GM21515 (cell line): ENCODE results near the gene NLGN4Y.

ENCODE experiments used
- ATAC-seq: cut with Tn5 transposase; IDR thresholded peaks from one replicate; pipeline ENCODE4 v1.9.1; 2021; ENCODE audit not compliant: unreplicated experiment

The NLGN4Y gene

DNA sequence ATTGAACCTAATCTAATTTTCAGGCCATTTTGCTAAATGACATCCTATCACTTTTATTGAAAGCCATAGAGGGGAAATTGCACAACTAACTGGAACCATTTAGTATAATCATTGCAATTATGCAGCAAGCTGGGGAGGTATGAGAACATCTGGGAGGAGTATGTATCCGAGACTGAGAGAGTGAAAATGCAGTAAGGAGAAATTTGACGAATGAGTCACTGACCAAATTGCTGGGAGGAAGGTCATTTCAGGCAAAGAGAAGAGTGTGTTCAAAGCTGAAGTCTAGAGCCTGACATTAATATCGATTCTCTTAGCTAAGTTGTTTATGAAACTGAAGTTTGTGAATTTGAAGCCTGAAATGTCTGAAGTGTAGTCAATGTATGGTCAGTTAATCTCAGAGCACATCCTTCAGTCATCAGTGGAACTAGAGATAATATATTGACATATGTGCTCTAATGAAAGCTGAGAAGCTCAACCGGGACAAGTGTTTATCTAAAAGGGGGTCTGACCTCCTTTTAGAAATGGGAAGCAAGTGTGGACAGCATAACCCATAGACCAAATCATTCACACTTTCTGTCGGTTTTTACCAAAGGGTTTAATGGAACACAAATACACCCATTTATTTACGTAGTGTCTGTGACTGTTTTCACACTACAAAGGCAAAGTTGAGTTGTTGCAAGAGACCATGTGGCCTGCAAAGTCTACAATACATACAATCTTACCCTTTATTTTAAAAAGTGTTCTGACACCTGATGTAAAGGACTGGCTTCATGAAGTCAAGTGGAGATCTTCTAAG lies 120.0 kb downstream of the NLGN4Y start:
- no peak for ATAC-seq

DNA sequence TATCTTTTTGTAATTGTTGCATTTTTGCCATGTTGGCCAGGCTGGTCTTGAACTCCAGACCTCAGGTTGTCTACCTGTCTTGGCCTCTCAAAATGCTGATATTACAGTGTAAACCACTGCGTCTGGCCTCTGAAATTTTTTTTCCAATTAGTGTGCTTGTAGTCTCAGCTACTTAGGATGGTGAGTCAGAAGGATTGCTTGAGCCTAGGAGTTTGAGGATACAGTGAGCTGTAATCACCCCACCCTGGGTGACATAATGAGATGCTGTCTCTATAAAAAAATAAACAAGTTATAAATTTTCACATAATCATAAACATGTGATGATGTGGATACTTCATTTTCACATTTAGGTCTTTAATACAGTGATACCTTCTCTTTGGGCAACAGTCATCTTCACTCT lies 154.9 kb downstream of the NLGN4Y start:
- no peak for ATAC-seq

DNA sequence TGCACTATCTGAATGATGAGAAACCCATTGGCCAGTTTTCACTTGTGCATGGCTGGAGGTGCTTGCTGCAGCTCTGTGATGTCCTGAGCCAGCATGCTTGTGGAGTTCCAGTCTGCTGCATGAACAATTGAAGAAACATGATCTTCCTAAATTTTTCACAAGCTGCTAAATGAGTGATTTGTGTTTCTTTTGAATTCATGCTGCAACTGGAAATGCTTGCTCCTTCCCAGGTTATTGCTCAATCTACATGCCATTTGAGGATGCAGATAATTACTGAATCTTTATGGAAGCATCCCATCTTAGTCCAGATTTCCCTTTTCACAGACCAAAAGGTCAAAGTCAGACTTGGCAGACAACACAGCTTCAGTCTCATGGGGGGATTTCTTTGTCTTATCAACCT lies 170.2 kb downstream of the NLGN4Y start:
- ATAC-seq = no peak

DNA sequence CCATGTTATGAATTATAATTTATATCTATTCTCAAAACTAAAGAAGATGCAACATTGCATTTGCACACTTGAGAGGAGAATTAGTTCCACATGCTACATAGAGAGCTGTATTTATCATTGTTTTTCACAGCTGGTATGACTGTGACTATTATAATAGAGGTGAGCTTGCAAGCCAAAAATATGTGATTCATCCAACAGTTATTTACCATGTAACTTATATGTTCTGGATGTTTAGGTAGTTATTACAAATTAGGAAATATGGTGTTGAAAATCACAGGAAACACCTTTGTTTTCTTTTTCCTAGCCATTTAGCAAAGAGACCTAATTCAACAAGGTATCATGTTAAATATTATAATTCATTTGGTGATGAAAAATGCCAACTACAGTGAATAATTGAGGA lies 183.8 kb downstream of the NLGN4Y start:
- ATAC-seq = no peak

DNA sequence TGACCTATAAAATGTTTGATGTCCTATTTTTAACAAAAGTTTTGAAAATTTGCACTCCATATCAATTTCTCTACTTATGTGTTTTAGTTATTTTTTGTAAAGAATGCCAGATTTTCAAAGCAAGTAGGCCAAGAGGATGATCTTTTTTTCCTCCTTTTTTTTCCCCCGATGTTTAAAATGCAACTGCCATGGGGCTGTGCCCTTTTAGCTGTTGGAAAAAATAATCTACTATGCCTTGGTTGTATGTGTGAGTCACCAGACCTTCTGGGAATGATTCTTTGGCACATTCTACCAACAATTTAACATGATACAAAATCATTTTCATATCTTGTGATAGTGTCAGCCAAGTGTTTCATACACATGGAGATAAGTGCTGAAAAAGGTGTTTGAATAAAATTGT lies 217.3 kb downstream of the NLGN4Y start:
- no peak for ATAC-seq

DNA sequence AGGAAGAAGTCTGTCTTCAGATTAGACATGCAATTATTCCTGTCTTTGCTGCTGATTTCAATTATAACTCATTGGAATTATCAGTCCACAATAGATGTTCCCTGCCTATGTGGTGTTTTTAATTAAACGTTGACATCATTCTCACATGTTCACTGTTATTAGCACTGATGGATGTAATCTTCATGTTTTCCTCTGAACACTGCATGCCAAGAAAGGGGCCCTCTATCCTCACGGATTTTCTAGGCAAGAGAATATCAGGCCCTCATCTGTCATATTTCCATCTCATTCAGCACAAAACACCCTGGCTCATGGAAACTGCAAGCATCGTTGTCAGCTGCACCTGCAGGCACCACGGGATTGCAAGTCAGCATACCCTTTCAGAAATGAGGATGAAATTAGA lies 224.0 kb downstream of the NLGN4Y start:
- ATAC-seq = no peak

DNA sequence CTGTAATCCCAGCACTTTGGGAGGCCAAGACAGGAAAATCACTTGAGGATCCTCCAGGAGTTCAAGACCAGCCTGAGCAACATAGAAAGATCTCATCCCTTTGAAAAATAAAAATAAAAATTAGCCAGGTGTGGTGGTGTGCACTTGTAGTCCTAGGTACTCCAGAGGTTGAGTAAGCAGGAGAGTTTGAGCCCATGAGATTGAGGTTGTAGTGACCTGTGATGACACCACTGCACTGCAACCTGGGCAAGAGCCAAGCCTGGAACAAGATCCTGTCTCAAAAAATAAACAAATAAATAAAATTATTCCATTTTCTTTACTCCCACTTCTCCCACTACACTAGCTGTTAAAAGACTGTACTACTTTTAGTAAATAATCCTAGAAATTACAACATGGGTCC lies 231.2 kb downstream of the NLGN4Y start:
- no peak for ATAC-seq

DNA sequence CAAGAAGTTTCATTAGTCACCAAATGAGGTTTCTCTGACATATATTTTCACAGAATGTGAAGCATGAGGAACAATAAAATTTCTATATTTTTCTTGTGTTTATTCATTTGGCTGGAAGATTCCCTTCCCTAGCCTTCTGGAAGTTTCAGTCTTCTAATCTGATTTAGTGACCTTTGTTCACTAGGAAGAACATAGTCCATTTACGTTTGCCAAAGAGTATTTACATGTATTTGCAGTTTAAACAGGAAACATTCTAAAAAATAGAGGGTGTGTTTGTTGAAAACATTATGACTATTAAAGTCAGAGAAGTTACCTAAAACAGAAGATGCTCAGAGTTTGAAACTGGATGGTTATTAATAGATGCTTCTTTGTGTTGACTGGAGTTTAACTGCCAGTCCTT lies 238.6 kb downstream of the NLGN4Y start:
- no peak for ATAC-seq

DNA sequence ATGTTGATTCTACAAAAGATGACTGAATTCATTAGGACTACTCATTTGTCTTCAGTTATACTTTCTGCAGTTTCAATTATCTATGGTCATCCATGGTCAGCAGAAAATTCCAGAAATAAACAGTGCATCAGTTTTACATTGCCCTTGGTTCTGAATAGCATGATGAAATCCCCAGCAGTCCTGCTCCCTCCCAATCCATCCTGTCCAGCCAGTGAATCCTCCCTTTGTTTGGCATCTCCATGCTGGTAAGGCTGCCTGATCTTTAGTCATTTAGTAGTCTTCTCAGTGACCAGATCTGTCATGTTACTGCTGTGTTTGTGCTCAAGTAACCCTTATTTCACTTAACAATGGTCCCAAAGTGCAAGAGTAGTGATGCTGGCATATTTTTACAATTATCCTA lies 239.3 kb downstream of the NLGN4Y start:
- no peak for ATAC-seq

DNA sequence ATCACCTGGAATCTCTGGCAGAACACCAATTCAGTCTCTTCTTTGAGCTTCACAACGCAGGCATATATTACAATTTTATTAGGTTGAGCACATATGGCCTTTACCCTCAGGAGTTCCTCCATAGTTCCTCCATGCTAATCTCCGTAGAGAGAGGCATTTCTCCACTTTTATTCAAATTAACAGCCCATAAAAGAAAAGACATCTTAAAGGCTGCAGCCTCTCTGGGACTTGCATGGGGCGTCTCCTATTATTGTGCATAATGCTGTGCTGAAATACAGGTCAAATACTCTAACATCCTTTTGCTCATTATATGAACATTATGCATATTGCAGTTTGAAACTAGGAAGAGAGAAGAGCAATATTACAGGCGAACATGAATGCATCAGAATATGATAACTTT lies 253.9 kb downstream of the NLGN4Y start:
- no peak for ATAC-seq

DNA sequence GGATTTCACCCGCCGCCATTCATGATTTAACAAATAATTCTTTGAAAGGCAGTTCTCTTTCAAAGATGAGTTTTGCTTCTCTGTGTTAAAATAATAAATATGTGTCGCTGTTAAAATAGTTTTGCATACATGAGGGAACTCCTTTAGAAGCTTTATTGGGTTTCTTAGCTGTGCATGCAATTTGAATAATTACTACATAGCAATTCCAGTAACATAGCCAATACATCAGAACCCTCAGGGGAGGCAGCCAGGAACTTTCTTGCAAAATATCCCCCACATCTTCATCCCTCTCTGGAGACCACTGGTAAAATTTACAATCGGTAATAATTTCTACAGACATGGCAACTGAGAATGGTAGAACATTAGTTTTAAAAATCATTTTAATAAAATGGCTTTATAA lies 268.8 kb downstream of the NLGN4Y start:
- ATAC-seq = no peak

DNA sequence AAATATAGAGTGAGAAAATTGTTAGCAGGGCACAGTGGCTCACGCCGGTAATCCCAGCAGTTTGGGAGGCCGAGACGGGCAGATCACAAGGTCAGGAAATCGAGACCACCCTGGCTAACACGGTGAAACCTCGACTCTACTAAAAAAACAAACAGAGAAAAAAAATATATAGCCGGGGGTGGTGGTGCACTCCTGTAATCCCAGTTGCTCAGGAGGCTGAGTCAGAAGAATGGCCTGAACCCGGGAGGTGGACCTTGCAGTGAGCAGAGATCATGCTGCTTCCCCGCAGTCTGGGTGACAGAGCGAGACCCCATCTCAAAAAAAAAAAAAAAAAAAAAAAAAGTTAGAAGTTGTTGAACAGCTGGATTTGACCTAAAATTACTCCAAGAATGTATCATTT lies 269.3 kb downstream of the NLGN4Y start:
- ATAC-seq = no peak

DNA sequence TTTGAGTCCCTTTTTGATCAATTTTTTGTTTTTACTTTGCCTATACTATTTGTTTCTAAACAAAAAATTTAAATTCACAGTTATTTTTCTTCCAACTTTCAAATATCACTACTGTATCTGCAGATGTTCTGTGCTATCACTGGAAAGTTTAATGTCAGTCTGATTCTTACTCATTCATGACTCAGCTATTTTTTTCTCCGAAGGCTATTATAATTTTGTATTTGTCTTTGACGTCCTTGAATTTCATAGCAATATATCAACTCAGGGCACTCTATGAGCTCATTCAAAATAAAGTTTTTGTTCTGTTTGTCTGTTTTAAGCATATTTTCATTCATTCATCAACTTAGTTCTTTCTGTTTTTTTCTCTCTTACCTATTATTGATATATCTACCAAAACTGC lies 273.7 kb downstream of the NLGN4Y start:
- ATAC-seq = no peak

DNA sequence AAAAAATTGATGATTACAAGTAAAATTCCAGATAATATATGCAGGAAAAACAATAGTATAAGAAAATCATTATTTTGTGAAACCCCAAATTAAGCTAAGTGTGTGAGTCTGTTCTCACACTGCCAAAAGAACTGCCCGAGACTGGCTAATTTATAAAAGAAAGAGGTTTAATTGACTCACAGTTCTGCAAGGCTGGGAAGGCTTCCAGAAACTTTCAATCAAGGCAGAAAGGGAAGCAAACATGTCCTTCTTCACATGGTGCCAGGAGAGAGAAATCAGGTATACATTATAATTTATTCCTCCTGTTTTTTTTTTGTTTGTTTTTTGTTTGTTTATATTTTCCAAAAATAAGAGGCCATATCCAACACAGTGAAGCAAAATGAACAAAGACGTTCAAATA lies 276.8 kb downstream of the NLGN4Y start:
- no peak for ATAC-seq

DNA sequence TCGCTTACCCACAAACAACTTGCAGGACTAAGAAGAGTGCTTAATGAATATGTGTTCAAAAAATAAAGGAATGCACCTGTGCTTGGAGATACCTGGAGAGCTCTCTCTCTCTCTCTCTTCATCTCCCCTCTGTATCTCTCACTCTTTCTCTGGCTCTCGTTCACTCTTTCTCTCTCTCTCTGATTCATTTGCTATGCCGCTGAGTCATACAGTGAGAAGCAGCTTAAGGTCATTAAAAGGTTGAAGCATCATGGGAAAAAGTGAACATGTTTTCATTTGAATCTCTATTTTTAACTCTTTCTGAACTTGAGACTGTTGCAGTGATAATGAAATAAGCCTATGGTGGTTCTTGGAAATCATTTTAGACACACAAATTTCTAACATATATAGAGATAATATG lies 277.8 kb downstream of the NLGN4Y start:
- no peak for ATAC-seq

DNA sequence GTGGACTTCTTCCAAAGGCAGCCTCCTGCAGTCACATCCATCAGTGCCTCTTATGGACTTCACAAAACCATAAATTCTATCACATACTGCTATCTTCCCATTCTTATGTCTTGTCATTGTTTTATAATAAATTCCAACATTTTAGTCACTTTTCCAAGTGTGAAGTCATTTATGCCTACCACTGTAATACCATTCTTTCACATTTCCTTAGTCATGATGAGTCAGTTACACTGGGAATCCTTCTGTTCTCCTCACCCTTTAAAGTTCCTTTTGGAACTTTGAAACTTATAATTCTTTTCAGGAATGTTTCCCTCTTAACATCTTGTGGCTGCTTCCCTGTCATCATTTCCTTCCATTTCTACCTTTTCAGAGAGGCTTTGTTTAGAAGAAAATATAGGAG lies 279.7 kb downstream of the NLGN4Y start:
- no peak for ATAC-seq

DNA sequence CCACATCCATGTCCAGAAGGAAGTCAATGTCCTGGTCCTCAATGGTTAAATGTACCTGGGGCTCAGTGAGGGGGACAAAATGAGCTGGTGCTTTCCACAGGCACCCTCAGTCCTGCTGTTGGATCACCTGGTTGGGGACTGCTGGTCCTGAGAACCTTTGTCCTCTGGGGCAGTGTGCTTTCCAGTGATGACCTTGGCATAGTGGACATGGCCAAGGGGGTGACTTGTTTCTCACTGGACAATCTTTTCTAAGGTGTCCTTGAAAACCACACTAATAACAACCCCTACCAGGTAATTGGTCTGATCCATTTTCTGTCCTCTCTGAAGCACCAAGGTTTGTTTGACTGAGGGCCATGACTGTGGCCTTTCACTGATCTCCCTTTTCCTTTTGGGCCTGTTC lies 294.1 kb downstream of the NLGN4Y start:
- no peak for ATAC-seq

DNA sequence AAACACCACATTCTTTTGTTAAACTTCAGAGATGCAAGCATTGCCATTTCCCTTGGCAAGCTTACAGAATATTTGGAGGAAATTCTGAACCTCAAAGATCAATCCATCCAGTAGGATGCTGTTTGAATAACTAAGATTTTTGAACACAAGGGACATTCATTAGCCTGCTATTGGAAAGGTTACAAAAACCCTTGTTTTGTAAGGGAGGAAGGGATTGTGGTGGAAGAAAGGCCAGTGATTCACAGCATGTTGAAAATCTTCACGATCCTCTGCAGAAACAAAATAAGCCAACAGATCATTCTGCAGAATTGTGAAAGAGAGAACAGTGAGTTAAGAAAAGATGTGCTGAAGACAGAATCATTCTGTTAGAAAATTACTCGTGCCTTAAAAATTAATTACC lies 297.9 kb downstream of the NLGN4Y start:
- ATAC-seq = no peak

DNA sequence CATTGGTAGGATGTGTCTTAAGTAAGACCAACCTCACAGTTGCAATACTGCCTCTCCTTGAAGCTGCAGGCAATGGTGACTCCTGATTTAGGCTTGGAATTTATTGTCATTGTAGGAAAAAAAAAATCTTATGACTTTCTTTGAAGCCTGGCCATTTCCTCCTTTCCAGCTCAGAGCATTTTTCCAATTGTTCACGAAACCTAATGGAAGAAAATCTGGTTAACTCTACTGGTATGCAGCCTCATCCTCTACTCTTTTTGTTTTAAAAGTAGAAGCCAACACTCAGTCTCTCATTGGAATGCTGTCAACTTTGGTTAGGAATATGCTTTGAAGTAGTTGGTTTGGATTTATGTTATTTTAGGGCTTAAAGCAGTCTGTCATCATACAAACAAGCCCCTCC lies 298.6 kb downstream of the NLGN4Y start:
- no peak for ATAC-seq

DNA sequence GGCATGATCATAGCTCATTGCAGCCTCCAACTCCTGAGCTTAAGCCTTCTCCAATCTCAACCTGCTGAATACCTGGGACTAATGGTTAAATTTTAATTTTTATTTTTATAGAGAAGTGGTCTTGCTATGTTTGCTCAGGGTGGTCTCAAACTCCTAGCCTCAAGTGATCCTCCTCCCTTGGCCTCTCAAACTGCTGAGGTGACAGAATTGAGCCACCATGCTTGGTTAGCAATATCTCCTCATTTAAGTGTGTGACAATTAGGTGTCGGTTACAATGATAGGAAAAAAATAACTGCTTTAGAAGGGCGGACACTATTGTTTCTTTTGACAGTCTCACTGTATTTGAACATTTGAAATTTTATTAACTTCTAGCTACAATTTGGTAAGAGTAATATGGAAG lies 300.3 kb downstream of the NLGN4Y start:
- no peak for ATAC-seq

DNA sequence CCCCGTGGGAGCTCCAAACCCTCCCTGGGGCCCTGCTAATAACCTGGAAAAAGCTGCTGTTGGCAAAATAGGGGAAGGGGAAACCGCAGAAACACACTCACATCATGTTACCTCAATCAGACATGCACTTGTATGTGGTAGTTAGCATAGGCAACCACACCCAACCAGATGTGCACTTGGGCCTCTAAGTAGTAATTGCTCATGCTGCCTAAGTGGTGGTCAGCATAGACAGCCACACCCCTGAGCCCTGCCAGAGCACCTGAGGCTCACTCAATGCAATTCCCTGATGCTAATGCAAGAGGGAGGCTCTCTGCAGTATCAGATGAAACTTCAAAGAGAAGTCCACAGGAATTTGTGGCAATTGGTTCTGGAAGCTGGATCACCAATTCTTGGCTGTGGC lies 301.4 kb downstream of the NLGN4Y start:
- no peak for ATAC-seq

DNA sequence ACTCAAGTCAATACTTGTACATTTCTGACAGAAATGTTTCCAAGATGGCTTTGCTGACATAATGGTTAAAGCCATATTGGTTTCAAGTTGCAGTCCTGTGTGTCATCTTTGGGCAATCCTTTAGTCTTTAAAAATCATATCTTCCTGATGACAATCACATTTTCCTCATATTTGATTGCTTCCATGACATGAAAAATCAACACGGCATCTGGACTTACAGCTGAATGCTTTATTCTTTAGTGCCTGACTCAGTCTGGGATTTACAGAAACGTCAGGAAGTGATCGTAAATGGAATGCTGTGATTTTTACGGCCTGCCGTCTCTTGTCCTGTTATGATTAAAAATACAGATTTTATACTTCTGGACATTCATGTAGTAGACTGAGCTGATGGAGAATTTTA lies 304.2 kb downstream of the NLGN4Y start:
- no peak for ATAC-seq

DNA sequence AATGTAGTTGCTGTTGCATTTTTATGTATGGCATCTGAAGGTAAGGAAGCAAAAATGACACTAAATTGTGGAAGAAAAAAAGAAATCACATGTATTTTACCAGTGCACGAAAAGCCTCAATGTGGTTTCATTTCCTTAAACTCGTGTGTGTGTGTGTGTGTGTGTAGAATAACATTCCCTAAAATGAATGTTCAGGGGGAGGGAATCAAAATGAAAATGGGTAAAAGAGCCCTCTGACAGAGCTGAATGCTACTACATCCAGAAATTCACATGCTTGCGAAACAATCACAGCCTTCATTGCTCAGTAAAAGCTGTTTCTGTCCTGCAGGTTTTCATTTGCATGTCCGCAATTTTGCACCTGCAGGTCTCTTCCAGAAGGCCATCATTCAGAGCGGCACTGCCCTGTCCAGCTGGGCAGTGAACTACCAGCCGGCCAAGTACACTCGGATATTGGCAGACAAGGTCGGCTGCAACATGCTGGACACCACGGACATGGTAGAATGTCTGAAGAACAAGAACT lies 305.1 kb downstream of the NLGN4Y start:
- no peak for ATAC-seq
